GM19099 (cell line): Measurements from ENCODE around the gene EXOC4.

ENCODE experiments used
- POLR2A ChIP-seq: IDR thresholded peaks from 3 replicates; pipeline ENCODE4 v1.6.1; 2011; ENCODE audit warnings: low read depth; ENCODE audit not compliant: insufficient read length; ENCODE audit errors: extremely low read depth

Gene EXOC4

GRCh38 chr7:133268355-133268754, 15.5 kb downstream of the EXOC4 start:
- TF ChIP-seq POLR2A: no peak

GRCh38 chr7:133272336-133272735, 19.5 kb downstream of the EXOC4 start:
- no peak for TF ChIP-seq POLR2A

- no peak for TF ChIP-seq POLR2A
Observed at GRCh38 chr7:133273227-133273626, 20.3 kb downstream of the EXOC4 start.

- TF ChIP-seq POLR2A: no peak
Observed at GRCh38 chr7:133274265-133274664, 21.4 kb downstream of the EXOC4 start.

GRCh38 chr7:133275008-133275407, 22.1 kb downstream of the EXOC4 start:
- no peak for TF ChIP-seq POLR2A

GRCh38 chr7:133275446-133276095, 22.7 kb downstream of the EXOC4 start:
- TF ChIP-seq POLR2A: no peak

- TF ChIP-seq POLR2A: no peak
Observed at GRCh38 chr7:133282094-133282493, 29.2 kb downstream of the EXOC4 start.

GRCh38 chr7:133284092-133284491, 31.2 kb downstream of the EXOC4 start:
- no peak for TF ChIP-seq POLR2A

- no peak for TF ChIP-seq POLR2A
Observed at GRCh38 chr7:133288970-133289369, 36.1 kb downstream of the EXOC4 start.

GRCh38 chr7:133290041-133290440, 37.2 kb downstream of the EXOC4 start:
- TF ChIP-seq POLR2A: no peak

- TF ChIP-seq POLR2A: no peak
Observed at GRCh38 chr7:133290676-133291333, 37.9 kb downstream of the EXOC4 start.

GRCh38 chr7:133292631-133293030, 39.8 kb downstream of the EXOC4 start:
- no peak for TF ChIP-seq POLR2A

- TF ChIP-seq POLR2A: no peak
Observed at GRCh38 chr7:133293384-133294160, 40.7 kb downstream of the EXOC4 start.

- TF ChIP-seq POLR2A: no peak
Observed at GRCh38 chr7:133294234-133294633, 41.4 kb downstream of the EXOC4 start.

GRCh38 chr7:133295484-133295883, 42.6 kb downstream of the EXOC4 start:
- TF ChIP-seq POLR2A: no peak

GRCh38 chr7:133297093-133297492, 44.2 kb downstream of the EXOC4 start:
- TF ChIP-seq POLR2A: no peak
